Osteoblast (primary cell): ENCODE data around the gene EFCAB6. TPM values are rescaled to one million over a fixed set of nuclear protein-coding genes. Genes with fewer than 3 reads are reported as not detected.
A peak's percentile ranks its signal among the peaks of the same experiment; 100 is the strongest.

Experiments
- DNase-seq: peaks from one replicate; pipeline ENCODE4 v3.0.0; 2011; ENCODE audit warnings: low spot score, mixed read lengths; ENCODE audit not compliant: insufficient read length; ENCODE audit errors: missing footprints
- H2AFZ ChIP-seq: 2 replicates; pipeline ENCODE4 v1.6.0; 2011; ENCODE audit warnings: mild to moderate bottlenecking, low read length
- H3K27ac ChIP-seq: 2 replicates; pipeline ENCODE4 v1.5.1; 2011; ENCODE audit warnings: mild to moderate bottlenecking, low read depth, low read length, moderate library complexity
- H3K27me3 ChIP-seq: 2 replicates; pipeline ENCODE4 v1.6.0; 2012; ENCODE audit warnings: mild to moderate bottlenecking, control low read depth, inconsistent platforms, low read length, moderate library complexity; ENCODE audit not compliant: insufficient read depth
- H3K36me3 ChIP-seq: 2 replicates; pipeline ENCODE4 v1.5.1; 2011; ENCODE audit warnings: mild to moderate bottlenecking, low read length, control low read depth, moderate library complexity; ENCODE audit not compliant: insufficient read depth
- H3K4me1 ChIP-seq: 2 replicates; pipeline ENCODE4 v1.5.1; 2011; ENCODE audit warnings: mild to moderate bottlenecking, low read length, control low read depth, moderate library complexity; ENCODE audit not compliant: insufficient read depth
- H3K4me2 ChIP-seq: 2 replicates; pipeline ENCODE4 v1.6.0; 2011; ENCODE audit warnings: mild to moderate bottlenecking, low read length; ENCODE audit not compliant: insufficient read depth
- H3K4me3 ChIP-seq: fragments of 200-600 bp; sonication (generic); 3 replicates; pipeline ENCODE4 v1.5.1; 2012; ENCODE audit warnings: mild to moderate bottlenecking, low read length, inconsistent platforms; ENCODE audit not compliant: insufficient read depth
- H3K79me2 ChIP-seq: 2 replicates; pipeline ENCODE4 v1.6.0; 2012; ENCODE audit warnings: mild to moderate bottlenecking, low read length, control low read depth, inconsistent platforms; ENCODE audit not compliant: insufficient read depth
- H3K9me3 ChIP-seq: 2 replicates; pipeline ENCODE4 v1.5.1; 2011; ENCODE audit warnings: low read depth, low read length, control low read depth
- H4K20me1 ChIP-seq: 2 replicates; pipeline ENCODE4 v1.6.0; 2012; ENCODE audit warnings: mild to moderate bottlenecking, low read length, control low read depth; ENCODE audit not compliant: insufficient read depth
- CTCF ChIP-seq: IDR thresholded peaks from 2 replicates; pipeline ENCODE4 v1.5.1; 2011; ENCODE audit warnings: mild to moderate bottlenecking, low read depth, low read length, moderate library complexity; ENCODE audit errors: extremely low read depth
- total RNA-seq: library from RNA; depleted of rRNA; stranded (reverse); fragments of >200 nt; gene quantifications from 2 replicates; pipeline ENCODE4 v1.2.3, GENCODE V29; 2012

Gene EFCAB6
- total RNA-seq, 1 donor = 1.8 TPM

- Histone ChIP-seq H3K4me1 (no peaks in the 10 kb centered on the region), H3K27me3 (no peaks in the 10 kb centered on the region), H3K79me2 (no peaks in the 10 kb centered on the region), H3K36me3 (no peaks in the 10 kb centered on the region), H4K20me1 (no peaks in the 10 kb centered on the region), H3K4me2 (no peak overlapping the region), H2AFZ (no peak overlapping the region), H3K4me3 (no peak overlapping the region), H3K27ac (no peak overlapping the region), H3K9me3 (no peaks in the 10 kb centered on the region)
- TF ChIP-seq CTCF = no peak
- peak; percentile 14 for DNase-seq
These were observed 88.3 kb downstream of the EFCAB6 start for GRCh38 chr22:43723816-43724215.

- Histone ChIP-seq H3K4me3 (no peak overlapping the region), H2AFZ (no peak overlapping the region), H4K20me1 (no peaks in the 10 kb centered on the region), H3K4me2 (no peak overlapping the region), H3K9me3 (no peaks in the 10 kb centered on the region), H3K79me2 (no peaks in the 10 kb centered on the region), H3K4me1 (no peaks in the 10 kb centered on the region), H3K27ac (no peak overlapping the region), H3K27me3 (no peaks in the 10 kb centered on the region), H3K36me3 (no peaks in the 10 kb centered on the region)
- no peak for TF ChIP-seq CTCF
- no peak for DNase-seq
These were observed 89.7 kb downstream of the EFCAB6 start for GRCh38 chr22:43722444-43722843.

GRCh38 chr22:43720716-43721115 is 91.4 kb downstream of the EFCAB6 start:
- Histone ChIP-seq H2AFZ (no peak overlapping the region), H3K4me3 (no peak overlapping the region), H3K4me2 (no peak overlapping the region), H4K20me1 (no peaks in the 10 kb centered on the region), H3K4me1 (no peaks in the 10 kb centered on the region), H3K79me2 (no peaks in the 10 kb centered on the region), H3K27ac (no peak overlapping the region), H3K9me3 (no peaks in the 10 kb centered on the region), H3K27me3 (no peaks in the 10 kb centered on the region), H3K36me3 (no peaks in the 10 kb centered on the region)
- no peak for DNase-seq
- TF ChIP-seq CTCF = no peak

GRCh38 chr22:43714104-43714503 is 98.0 kb downstream of the EFCAB6 start:
- DNase-seq = no peak
- Histone ChIP-seq H3K27me3 (no peaks in the 10 kb centered on the region), H3K36me3 (no peaks in the 10 kb centered on the region), H3K4me3 (no peak overlapping the region), H2AFZ (no peak overlapping the region), H3K9me3 (no peaks in the 10 kb centered on the region), H4K20me1 (no peaks in the 10 kb centered on the region), H3K27ac (no peak overlapping the region), H3K4me1 (no peaks in the 10 kb centered on the region), H3K4me2 (no peak overlapping the region), H3K79me2 (no peaks in the 10 kb centered on the region)
- TF ChIP-seq CTCF = no peak
